Skeletal muscle tissue (tissue), 4 donors: ENCODE measurements around the gene HLA-DMA. TPM values are rescaled to one million over a fixed set of nuclear protein-coding genes. Genes with fewer than 3 reads are reported as not detected.

ENCODE experiments used
- H3K27ac ChIP-seq: one replicate; pipeline ENCODE4 v1.7.0; 2013; ENCODE audit warnings: mild to moderate bottlenecking, low read depth, low read length, inconsistent platforms
- H3K27me3 ChIP-seq, 3 donors: one replicate each; pipeline ENCODE4 v1.7.0; 2013; ENCODE audit warnings: low read length in 3 of 3; ENCODE audit not compliant: control insufficient read depth in 3 of 3, insufficient read depth in 3 of 3
- H3K36me3 ChIP-seq, 3 donors: one replicate each; pipeline ENCODE4 v1.7.0; 2013; ENCODE audit warnings: low read length in 3 of 3; ENCODE audit not compliant: control insufficient read depth in 3 of 3, insufficient read depth in 3 of 3
- H3K4me1 ChIP-seq, 3 donors: one replicate each; pipeline ENCODE4 v1.7.0; 2013; ENCODE audit warnings: low read length in 3 of 3, mild to moderate bottlenecking in 3 of 3; ENCODE audit not compliant: control insufficient read depth in 3 of 3, insufficient read depth in 3 of 3
- H3K4me3 ChIP-seq, 3 donors: one replicate each; pipeline ENCODE4 v1.7.0; 2013; ENCODE audit warnings: low read length in 3 of 3
- H3K9ac ChIP-seq, 3 donors: one replicate each; pipeline ENCODE4 v1.7.0; 2013; ENCODE audit warnings: low read length in 3 of 3, mild to moderate bottlenecking in 3 of 3, moderate library complexity in 2 of 3, low read depth in 1 of 3
- H3K9me3 ChIP-seq, 3 donors: one replicate each; pipeline ENCODE4 v1.7.0; 2013; ENCODE audit warnings: low read length in 3 of 3; ENCODE audit not compliant: control insufficient read depth in 3 of 3
- total RNA-seq: library from RNA; depleted of rRNA; stranded (reverse); fragments of >200 nt; gene quantifications from one replicate; pipeline ENCODE4 v1.2.3, GENCODE V29; 2014
- donor health status: Osteomylitis.

Gene HLA-DMA
- total RNA-seq, 1 donor from 2014 or later, result 6.3 TPM

DNA sequence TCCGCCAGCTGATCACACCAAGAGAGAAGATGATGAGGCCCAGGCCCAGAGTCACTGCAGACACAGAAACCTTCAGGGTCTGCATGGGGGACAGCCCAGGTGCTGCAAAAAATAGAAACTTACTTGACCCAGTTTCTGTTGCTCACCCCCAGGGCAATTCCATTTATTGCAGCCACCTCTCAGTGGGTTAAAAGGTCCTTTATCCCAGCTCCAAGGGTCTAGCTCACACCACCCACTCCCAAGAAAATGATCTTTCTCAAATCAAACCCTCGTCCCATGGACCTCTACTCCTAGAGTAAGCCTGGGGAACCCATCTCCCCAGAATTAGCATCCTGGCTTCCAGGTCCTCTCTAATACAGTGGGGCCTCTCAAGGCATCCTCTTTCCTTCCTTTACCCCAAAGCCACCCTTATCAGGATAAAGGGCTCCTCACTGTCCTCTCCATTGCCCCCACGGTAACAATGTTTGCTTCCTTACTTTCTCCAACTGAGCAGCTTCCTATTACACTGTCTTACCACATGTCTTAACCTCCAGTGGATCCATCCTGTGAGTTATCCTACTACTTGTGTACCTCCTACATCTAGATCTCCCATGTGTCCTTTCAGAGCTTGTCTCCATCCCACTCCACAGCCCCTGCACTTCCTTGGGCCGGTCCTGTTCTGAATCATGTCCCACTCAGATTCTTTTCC, 17.2 kb downstream of the HLA-DMA start:
- peaks cover 0 to 3% (median 0%) of the 10 kb centered on the region in 3 donors for H3K27me3 ChIP-seq
- H3K9me3 ChIP-seq, result no peaks in the 10 kb centered on the region
- H3K4me3 ChIP-seq, result no peak overlapping the region
- peaks cover 0 to 5% (median 3%) of the 10 kb centered on the region in 3 donors for H3K4me1 ChIP-seq
- H3K36me3 ChIP-seq, result no peaks in the 10 kb centered on the region
- no peak overlapping the region for H3K9ac ChIP-seq
- H3K27ac ChIP-seq, result peak overlapping the region; percentile 14

DNA sequence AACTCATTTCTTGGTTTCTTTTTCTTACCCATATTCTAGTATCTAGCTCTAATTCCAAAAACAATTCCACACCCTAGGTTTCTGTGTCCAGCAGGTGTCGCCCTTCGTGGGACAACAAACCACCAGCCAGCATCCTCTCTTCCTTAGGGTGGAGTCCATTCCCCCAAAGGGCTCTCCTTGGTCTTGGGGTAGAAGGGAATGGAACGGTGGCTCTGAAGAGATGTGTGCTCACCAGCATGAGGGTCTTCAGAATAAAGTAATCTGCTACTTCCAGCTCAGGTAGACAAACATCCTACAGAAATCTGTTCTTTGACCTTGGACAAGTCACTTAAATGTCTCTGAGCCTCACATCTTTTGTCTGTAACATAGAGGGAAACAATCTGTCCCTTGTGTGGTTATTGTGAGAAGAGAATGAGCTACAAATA, 19.2 kb downstream of the HLA-DMA start:
- H3K9ac ChIP-seq, result no peak overlapping the region
- H3K9me3 ChIP-seq, result no peaks in the 10 kb centered on the region
- no peaks in the 10 kb centered on the region for H3K36me3 ChIP-seq
- H3K4me3 ChIP-seq, result no peak overlapping the region
- no peaks in the 10 kb centered on the region for H3K4me1 ChIP-seq
- peaks cover 0 to 3% (median 0%) of the 10 kb centered on the region in 3 donors for H3K27me3 ChIP-seq
- H3K27ac ChIP-seq, result no peak overlapping the region

DNA sequence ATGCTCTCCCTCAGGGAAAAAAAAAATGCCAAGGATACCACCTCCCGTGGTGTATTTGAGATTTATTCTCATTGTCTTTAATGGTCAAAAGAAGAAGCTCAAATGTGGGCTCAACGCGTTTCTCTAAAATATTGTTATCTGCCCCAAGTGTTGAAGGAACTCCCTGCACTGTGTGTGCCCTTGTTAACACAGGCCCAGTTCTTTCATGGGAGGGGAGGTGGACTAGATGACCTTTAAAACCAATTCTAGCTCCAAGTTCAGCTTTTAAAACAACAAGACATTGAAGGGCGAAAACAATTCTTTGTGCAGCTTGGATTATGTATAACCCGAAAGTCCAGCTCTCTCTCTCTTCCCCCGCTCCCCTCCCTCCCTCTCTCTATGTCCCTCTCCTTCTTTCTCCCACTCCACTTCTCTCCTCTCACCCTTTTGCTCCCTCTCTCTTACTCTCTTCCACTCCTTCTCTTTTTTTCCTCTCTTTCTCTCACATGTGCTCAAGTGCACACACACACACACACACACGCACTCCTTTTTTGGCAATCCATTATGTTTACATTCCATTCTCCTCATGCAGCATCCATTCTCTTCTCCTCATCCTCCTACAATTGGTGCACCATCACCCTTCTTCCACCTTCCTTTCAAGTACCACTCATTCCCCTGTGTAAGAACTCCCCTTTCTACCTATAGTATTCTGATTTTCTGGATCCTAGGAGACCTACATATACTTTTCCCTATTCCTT, 20.6 kb downstream of the HLA-DMA start:
- Histone ChIP-seq H3K4me3 (no peak overlapping the region), H3K4me1 (no peaks in the 10 kb centered on the region), H3K27me3 (no peaks in the 10 kb centered on the region), H3K27ac (no peak overlapping the region), H3K36me3 (no peaks in the 10 kb centered on the region), H3K9ac (no peak overlapping the region), H3K9me3 (no peaks in the 10 kb centered on the region)

- Histone ChIP-seq H3K27ac (no peak overlapping the region), H3K9me3 (no peaks in the 10 kb centered on the region), H3K36me3 (no peaks in the 10 kb centered on the region), H3K4me1 (no peaks in the 10 kb centered on the region), H3K27me3 (no peaks in the 10 kb centered on the region), H3K9ac (no peak overlapping the region), H3K4me3 (no peak overlapping the region)
Observed at GRCh38 chr6:32931211-32931610, 21.7 kb downstream of the HLA-DMA start.

DNA sequence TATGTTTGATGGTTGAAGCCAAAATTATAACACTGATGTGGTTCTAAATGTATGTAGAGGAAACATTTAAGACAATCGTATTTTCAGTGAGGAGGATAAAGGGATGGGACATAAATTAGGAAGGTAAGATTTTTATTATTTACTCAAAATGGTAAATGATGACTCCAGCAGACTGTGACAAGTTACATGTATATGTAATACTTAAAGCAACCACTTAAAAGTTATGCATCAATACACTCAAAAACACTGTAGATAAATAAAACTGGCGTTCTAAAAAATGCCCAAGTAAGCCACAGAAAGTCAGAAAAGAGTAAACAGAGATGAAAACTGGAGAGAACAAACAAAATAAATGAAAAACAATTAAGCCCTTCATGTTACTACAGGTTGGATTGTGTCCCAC, 30.8 kb downstream of the HLA-DMA start:
- no peak overlapping the region for H3K27ac ChIP-seq

DNA sequence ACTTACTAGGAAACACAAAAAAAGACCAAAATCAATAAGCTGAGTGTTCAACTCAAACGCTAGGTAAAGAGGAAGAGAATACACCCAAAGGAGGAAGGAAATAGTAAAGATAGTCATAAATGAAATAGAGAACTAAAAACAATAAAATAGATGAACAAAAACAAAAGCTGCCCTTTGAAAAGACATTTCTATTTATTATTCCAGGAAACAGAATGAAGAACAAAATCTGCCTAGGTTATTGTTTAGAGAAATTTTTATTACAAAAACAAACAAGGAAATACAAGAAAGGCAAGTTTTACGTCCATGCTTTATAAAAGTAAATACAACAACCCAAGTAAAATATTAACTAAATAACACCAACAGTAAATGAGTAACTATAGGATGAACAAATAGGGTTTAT, 32.2 kb downstream of the HLA-DMA start:
- Histone ChIP-seq H3K4me3 (no peak overlapping the region), H3K27ac (no peak overlapping the region)

More for the DNA sequence above, 30.8 kb downstream of the HLA-DMA start:
- H3K9ac ChIP-seq, result no peak overlapping the region
- no peaks in the 10 kb centered on the region for H3K27me3 ChIP-seq
- H3K9me3 ChIP-seq, result no peaks in the 10 kb centered on the region
- H3K4me1 ChIP-seq, result no peaks in the 10 kb centered on the region
- no peaks in the 10 kb centered on the region for H3K36me3 ChIP-seq
- no peak overlapping the region for H3K4me3 ChIP-seq

GRCh38 chr6:32912951-32913350, 39.9 kb downstream of the HLA-DMA start:
- peaks cover 0 to 7% (median 3%) of the 10 kb centered on the region in 3 donors for H3K27me3 ChIP-seq
- H3K4me3 ChIP-seq, result no peak overlapping the region
- no peaks in the 10 kb centered on the region for H3K4me1 ChIP-seq
- no peaks in the 10 kb centered on the region for H3K36me3 ChIP-seq
- H3K27ac ChIP-seq, result no peak overlapping the region
- no peaks in the 10 kb centered on the region for H3K9me3 ChIP-seq
- no peak overlapping the region for H3K9ac ChIP-seq

More for the DNA sequence above, 32.2 kb downstream of the HLA-DMA start:
- H3K9me3 ChIP-seq, result no peaks in the 10 kb centered on the region
- no peaks in the 10 kb centered on the region for H3K4me1 ChIP-seq
- H3K36me3 ChIP-seq, result no peaks in the 10 kb centered on the region
- H3K27me3 ChIP-seq, result no peaks in the 10 kb centered on the region
- H3K9ac ChIP-seq, result no peak overlapping the region

DNA sequence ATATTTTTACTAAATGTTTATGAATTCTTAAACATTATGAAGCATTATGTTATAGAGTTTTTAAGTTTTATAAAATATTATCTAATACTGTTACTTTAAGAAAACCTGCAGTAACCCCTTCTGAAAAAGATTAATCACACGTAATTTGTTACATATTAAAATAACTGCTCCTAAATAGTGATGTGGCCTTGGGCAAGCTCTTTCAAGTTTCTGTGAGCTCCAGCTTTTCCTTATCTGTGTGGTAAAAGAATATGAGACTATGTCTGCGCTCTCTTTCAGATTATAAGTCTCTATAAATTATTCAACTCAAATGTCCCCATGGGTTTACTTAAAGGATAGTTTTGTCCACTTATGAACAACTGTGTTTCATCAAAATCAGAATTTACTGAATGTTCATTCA, 44.0 kb downstream of the HLA-DMA start:
- Histone ChIP-seq H3K36me3 (no peaks in the 10 kb centered on the region), H3K9ac (no peak overlapping the region), H3K4me3 (no peak overlapping the region), H3K27ac (no peak overlapping the region), H3K4me1 (no peaks in the 10 kb centered on the region), H3K9me3 (no peaks in the 10 kb centered on the region), H3K27me3 (peaks cover 0 to 7% (median 3%) of the 10 kb centered on the region in 3 donors)

GRCh38 chr6:32906539-32906938, 46.4 kb downstream of the HLA-DMA start:
- H3K36me3 ChIP-seq, result no peaks in the 10 kb centered on the region
- peaks cover 0 to 3% (median 0%) of the 10 kb centered on the region in 3 donors for H3K27me3 ChIP-seq
- H3K4me3 ChIP-seq, result no peak overlapping the region
- H3K9ac ChIP-seq, result no peak overlapping the region
- no peaks in the 10 kb centered on the region for H3K4me1 ChIP-seq
- no peak overlapping the region for H3K27ac ChIP-seq
- no peaks in the 10 kb centered on the region for H3K9me3 ChIP-seq

DNA sequence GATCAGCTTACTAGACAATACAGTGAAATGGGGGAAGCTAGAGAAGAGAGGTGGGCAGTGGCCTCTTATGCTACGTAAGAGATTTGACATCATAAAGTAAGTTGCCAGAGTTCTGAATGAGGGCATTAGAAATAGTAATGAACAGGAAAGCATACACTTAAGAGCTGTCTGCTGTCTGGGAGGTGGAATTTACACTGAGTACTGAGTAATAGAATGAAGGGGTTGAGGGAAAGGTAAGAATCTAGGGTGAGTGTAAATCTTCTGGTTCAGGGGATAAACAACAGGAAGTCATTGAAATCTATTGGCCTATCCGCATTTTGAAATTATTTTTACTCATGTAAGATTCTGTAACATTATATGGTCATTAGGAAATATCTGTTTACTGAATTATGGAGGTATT, 47.8 kb downstream of the HLA-DMA start:
- Histone ChIP-seq H3K4me3 (no peak overlapping the region), H3K36me3 (no peaks in the 10 kb centered on the region), H3K9me3 (no peaks in the 10 kb centered on the region), H3K4me1 (no peaks in the 10 kb centered on the region), H3K27me3 (no peaks in the 10 kb centered on the region), H3K27ac (no peak overlapping the region), H3K9ac (no peak overlapping the region)
